IPS-15b (cell line): Measurements from ENCODE around the gene HIPK2.

ENCODE experiments used
- H3K27me3 ChIP-seq: one replicate; pipeline ENCODE4 v1.6.1; 2013; ENCODE audit warnings: low read length; ENCODE audit not compliant: control insufficient read depth, insufficient read depth
- H3K36me3 ChIP-seq: one replicate; pipeline ENCODE4 v1.6.1; 2013; ENCODE audit warnings: low read length; ENCODE audit not compliant: control insufficient read depth, insufficient read depth
- H3K4me1 ChIP-seq: one replicate; pipeline ENCODE4 v1.6.1; 2013; ENCODE audit warnings: mild to moderate bottlenecking, low read length; ENCODE audit not compliant: control insufficient read depth, insufficient read depth
- H3K4me3 ChIP-seq: one replicate; pipeline ENCODE4 v1.5.1; 2013; ENCODE audit warnings: low read depth, low read length
- H3K9ac ChIP-seq: one replicate; pipeline ENCODE4 v1.6.1; 2013; ENCODE audit warnings: low read depth, mild to moderate bottlenecking, low read length
- H3K9me3 ChIP-seq: one replicate; pipeline ENCODE4 v1.6.1; 2013; ENCODE audit warnings: mild to moderate bottlenecking, low read length; ENCODE audit not compliant: control insufficient read depth, insufficient read depth

HIPK2 gene

GRCh38 chr7:139706837-139707236, 71.0 kb downstream of the HIPK2 start:
- Histone ChIP-seq H3K4me1 (peaks cover 8% of the 10 kb centered on the region), H3K9ac (no peak overlapping the region), H3K4me3 (no peak overlapping the region), H3K9me3 (no peaks in the 10 kb centered on the region), H3K27me3 (no peaks in the 10 kb centered on the region), H3K36me3 (no peaks in the 10 kb centered on the region)

GRCh38 chr7:139704308-139704879, 73.4 kb downstream of the HIPK2 start:
- Histone ChIP-seq H3K9me3 (no peaks in the 10 kb centered on the region), H3K9ac (no peak overlapping the region), H3K27me3 (no peaks in the 10 kb centered on the region), H3K4me1 (peaks cover 10% of the 10 kb centered on the region), H3K36me3 (no peaks in the 10 kb centered on the region), H3K4me3 (no peak overlapping the region)

- no peaks in the 10 kb centered on the region for H3K9me3 ChIP-seq
- H3K27me3 ChIP-seq, result no peaks in the 10 kb centered on the region
- H3K4me3 ChIP-seq, result no peak overlapping the region
- H3K4me1 ChIP-seq, result peaks cover 10% of the 10 kb centered on the region
- H3K36me3 ChIP-seq, result no peaks in the 10 kb centered on the region
- no peak overlapping the region for H3K9ac ChIP-seq
Measured at GRCh38 chr7:139703487-139704307, 74.1 kb downstream of the HIPK2 start.

GRCh38 chr7:139702811-139703486, 74.8 kb downstream of the HIPK2 start:
- H3K9me3 ChIP-seq, result no peaks in the 10 kb centered on the region
- H3K9ac ChIP-seq, result no peak overlapping the region
- H3K4me3 ChIP-seq, result no peak overlapping the region
- no peaks in the 10 kb centered on the region for H3K36me3 ChIP-seq
- peaks cover 10% of the 10 kb centered on the region for H3K4me1 ChIP-seq
- H3K27me3 ChIP-seq, result no peaks in the 10 kb centered on the region

- no peaks in the 10 kb centered on the region for H3K27me3 ChIP-seq
- no peak overlapping the region for H3K9ac ChIP-seq
- H3K36me3 ChIP-seq, result no peaks in the 10 kb centered on the region
- no peak overlapping the region for H3K4me3 ChIP-seq
- H3K4me1 ChIP-seq, result peaks cover 10% of the 10 kb centered on the region
- H3K9me3 ChIP-seq, result no peaks in the 10 kb centered on the region
Measured at GRCh38 chr7:139702313-139702731, 75.5 kb downstream of the HIPK2 start.

- H3K4me3 ChIP-seq, result no peak overlapping the region
- H3K27me3 ChIP-seq, result no peaks in the 10 kb centered on the region
- H3K36me3 ChIP-seq, result no peaks in the 10 kb centered on the region
- H3K9ac ChIP-seq, result no peak overlapping the region
- H3K9me3 ChIP-seq, result no peaks in the 10 kb centered on the region
- H3K4me1 ChIP-seq, result peaks cover 10% of the 10 kb centered on the region
Measured at GRCh38 chr7:139701908-139702307, 75.9 kb downstream of the HIPK2 start.

GRCh38 chr7:139700505-139701235, 77.1 kb downstream of the HIPK2 start:
- Histone ChIP-seq H3K4me1 (peaks cover 8% of the 10 kb centered on the region), H3K36me3 (no peaks in the 10 kb centered on the region), H3K9me3 (no peaks in the 10 kb centered on the region), H3K4me3 (no peak overlapping the region), H3K27me3 (no peaks in the 10 kb centered on the region), H3K9ac (no peak overlapping the region)

GRCh38 chr7:139699640-139700504, 77.9 kb downstream of the HIPK2 start:
- Histone ChIP-seq H3K9me3 (no peaks in the 10 kb centered on the region), H3K36me3 (no peaks in the 10 kb centered on the region), H3K4me3 (no peak overlapping the region), H3K27me3 (no peaks in the 10 kb centered on the region), H3K4me1 (peaks cover 8% of the 10 kb centered on the region), H3K9ac (no peak overlapping the region)

GRCh38 chr7:139698844-139699243, 79.0 kb downstream of the HIPK2 start:
- Histone ChIP-seq H3K36me3 (no peaks in the 10 kb centered on the region), H3K9ac (no peak overlapping the region), H3K4me1 (peaks cover 8% of the 10 kb centered on the region), H3K9me3 (no peaks in the 10 kb centered on the region), H3K4me3 (no peak overlapping the region), H3K27me3 (no peaks in the 10 kb centered on the region)

- Histone ChIP-seq H3K36me3 (no peaks in the 10 kb centered on the region), H3K9me3 (no peaks in the 10 kb centered on the region), H3K9ac (no peak overlapping the region), H3K4me1 (peaks cover 8% of the 10 kb centered on the region), H3K27me3 (no peaks in the 10 kb centered on the region), H3K4me3 (no peak overlapping the region)
Measured at GRCh38 chr7:139698278-139698677, 79.5 kb downstream of the HIPK2 start.

- Histone ChIP-seq H3K4me1 (peaks cover 5% of the 10 kb centered on the region), H3K36me3 (no peaks in the 10 kb centered on the region), H3K9ac (no peak overlapping the region), H3K9me3 (no peaks in the 10 kb centered on the region), H3K27me3 (no peaks in the 10 kb centered on the region), H3K4me3 (no peak overlapping the region)
Measured at GRCh38 chr7:139697056-139697455, 80.7 kb downstream of the HIPK2 start.
